Thoracic aorta (tissue), 2 donors: Measurements from ENCODE around the gene DHRS12. TPM values are rescaled to one million over a fixed set of nuclear protein-coding genes. Genes with fewer than 3 reads are reported as not detected.

ENCODE experiments used
- ATAC-seq: fragments of 150-250 bp; one replicate; pipeline ENCODE4 v1.8.0; 2017; ENCODE audit warnings: low read depth; ENCODE audit not compliant: insufficient number of reproducible peaks, low FRiP score
- DNase-seq: peaks from one replicate; pipeline ENCODE4 v3.0.0-alpha.2; 2020; ENCODE audit warnings: low spot score
- H3K27ac ChIP-seq, 2 donors: fragments of 200-600 bp; sonication (generic); 1 replicate in 1 of 2; 2 replicates in 1 of 2; pipeline ENCODE4 v1.5.1; 2016; ENCODE audit warnings: mild to moderate bottlenecking in 2 of 2, moderate library complexity in 2 of 2
- H3K27me3 ChIP-seq: fragments of 200-600 bp; sonication (generic); replicated peaks from 2 replicates; pipeline ENCODE4 v1.6.0; 2016; ENCODE audit warnings: mild to moderate bottlenecking; ENCODE audit not compliant: insufficient read depth
- H3K36me3 ChIP-seq: fragments of 200-600 bp; sonication (generic); one replicate; pipeline ENCODE4 v1.5.1; 2016
- H3K4me1 ChIP-seq, 2 donors: fragments of 200-600 bp; sonication (generic); 1 replicate in 1 of 2; 2 replicates in 1 of 2; pipeline versions ENCODE4 v1.5.1 to v1.6.0; 2016; ENCODE audit warnings: low read depth in 2 of 2, mild to moderate bottlenecking in 1 of 2; ENCODE audit not compliant: control insufficient read depth in 1 of 2
- H3K4me3 ChIP-seq: fragments of 200-600 bp; sonication (generic); 2 replicates; pipeline ENCODE4 v1.5.1; 2016; ENCODE audit warnings: mild to moderate bottlenecking
- H3K9me3 ChIP-seq: fragments of 200-600 bp; sonication (generic); 2 replicates; pipeline ENCODE4 v1.5.1; 2016
- CTCF ChIP-seq: fragments of 200-600 bp; sonication (generic); IDR thresholded peaks from one replicate; pipeline ENCODE4 v1.5.1; 2019; ENCODE audit warnings: antibody characterized with exemption
- total RNA-seq, 2 donors: library from RNA; depleted of rRNA; stranded (reverse); fragments of >200 nt; gene quantifications; one replicate each; pipeline versions ENCODE4 v1.1.0 to v1.2.3, GENCODE V29; 2016

Gene DHRS12
- total RNA-seq, 2 donors from 2014 or later, result 4.9 to 13.3 TPM

- H3K9me3 ChIP-seq, result no peaks in the 10 kb centered on the region
- H3K27ac ChIP-seq, result peak overlapping the region; percentile 97
- H3K27me3 ChIP-seq, result no peaks in the 10 kb centered on the region
- DNase-seq (no peak), ATAC-seq (no peak)
- no peak for TF ChIP-seq CTCF
- peaks cover 25 to 57% of the 10 kb centered on the region in 2 donors for H3K4me1 ChIP-seq
- H3K36me3 ChIP-seq, result no peaks in the 10 kb centered on the region
- peak overlapping the region; percentile 83 for H3K4me3 ChIP-seq
Observed at GRCh38 chr13:51802631-51803418, 1.1 kb downstream of the DHRS12 start.

- Histone ChIP-seq H3K9me3 (no peaks in the 10 kb centered on the region), H3K36me3 (no peaks in the 10 kb centered on the region), H3K4me1 (peaks cover 25 to 56% of the 10 kb centered on the region in 2 donors), H3K4me3 (peak overlapping the region; percentile 11), H3K27ac (peak overlapping the region; percentile 81 to 97), H3K27me3 (no peaks in the 10 kb centered on the region)
- DNase-seq (peak; percentile 32), ATAC-seq (no peak)
- TF ChIP-seq CTCF, result no peak
Observed at GRCh38 chr13:51801631-51802099, 2.3 kb downstream of the DHRS12 start.

GRCh38 chr13:51800486-51800885, 3.5 kb downstream of the DHRS12 start:
- ATAC-seq, result no peak
- no peaks in the 10 kb centered on the region for H3K36me3 ChIP-seq
- no peaks in the 10 kb centered on the region for H3K27me3 ChIP-seq
- H3K4me1 ChIP-seq, result peaks cover 25 to 46% of the 10 kb centered on the region in 2 donors
- H3K4me3 ChIP-seq, result no peak overlapping the region
- no peak for DNase-seq
- peak overlapping the region; percentile 81 to 97 for H3K27ac ChIP-seq
- no peak for TF ChIP-seq CTCF
- no peaks in the 10 kb centered on the region for H3K9me3 ChIP-seq

GRCh38 chr13:51799261-51799660, 4.7 kb downstream of the DHRS12 start:
- Histone ChIP-seq H3K4me1 (peaks cover 22 to 35% of the 10 kb centered on the region in 2 donors), H3K9me3 (no peaks in the 10 kb centered on the region), H3K36me3 (no peaks in the 10 kb centered on the region), H3K27me3 (no peaks in the 10 kb centered on the region), H3K27ac (no peak overlapping the region), H3K4me3 (no peak overlapping the region)
- DNase-seq, result no peak
- ATAC-seq, result no peak
- no peak for TF ChIP-seq CTCF

GRCh38 chr13:51797664-51798488, 6.1 kb downstream of the DHRS12 start:
- Histone ChIP-seq H3K9me3 (no peaks in the 10 kb centered on the region), H3K27ac (no peak overlapping the region), H3K4me1 (peaks cover 17 to 39% of the 10 kb centered on the region in 2 donors), H3K27me3 (no peaks in the 10 kb centered on the region), H3K36me3 (no peaks in the 10 kb centered on the region), H3K4me3 (no peak overlapping the region)
- peak; percentile 16 for TF ChIP-seq CTCF
- DNase-seq (no peak), ATAC-seq (no peak)
